HG03066 (cell line): ENCODE measurements around the gene APOBEC3C.
"Not testable (repeated sequence)": the region's sequence is repeated elsewhere in the genome, so short reads cannot be mapped to it uniquely, and the experiment has no call there.

Experiments
- ATAC-seq: cut with Tn5 transposase; IDR thresholded peaks from one replicate; pipeline ENCODE4 v1.9.1; 2021; ENCODE audit warnings: low read depth; ENCODE audit not compliant: unreplicated experiment

Gene APOBEC3C

GRCh38 chr22:39020021-39020651 lies 6.1 kb downstream of the APOBEC3C start:
- not testable (repeated sequence) for ATAC-seq

- ATAC-seq = no peak
These were observed 7.6 kb downstream of the APOBEC3C start for GRCh38 chr22:39021552-39022250.

GRCh38 chr22:39024519-39025308 lies 10.7 kb downstream of the APOBEC3C start:
- no peak for ATAC-seq

- no peak for ATAC-seq
These were observed 12.6 kb downstream of the APOBEC3C start for GRCh38 chr22:39026509-39027150.

- ATAC-seq = no peak
These were observed 13.7 kb downstream of the APOBEC3C start for GRCh38 chr22:39027717-39028116.

- no peak for ATAC-seq
These were observed 14.2 kb downstream of the APOBEC3C start for GRCh38 chr22:39028281-39028680.

GRCh38 chr22:39029227-39029626 lies 15.2 kb downstream of the APOBEC3C start:
- ATAC-seq = no peak

GRCh38 chr22:39030705-39031104 lies 16.6 kb downstream of the APOBEC3C start:
- no peak for ATAC-seq

GRCh38 chr22:39031434-39032295 lies 17.6 kb downstream of the APOBEC3C start:
- ATAC-seq = not testable (repeated sequence)

- not testable (repeated sequence) for ATAC-seq
These were observed 23.0 kb downstream of the APOBEC3C start for GRCh38 chr22:39037071-39037470.

- ATAC-seq = no peak
These were observed 25.5 kb downstream of the APOBEC3C start for GRCh38 chr22:39039306-39040126.

GRCh38 chr22:39040155-39040537 lies 26.1 kb downstream of the APOBEC3C start:
- ATAC-seq = peak; percentile 9

GRCh38 chr22:39040538-39041296 lies 26.7 kb downstream of the APOBEC3C start, which contains the start of gene APOBEC3F:
TSS of gene APOBEC3F (plus strand) at chr22:39040864. CDS start at chr22:39040961, 97 bp downstream.
- peak; percentile 84 for ATAC-seq

- no peak for ATAC-seq
These were observed 27.9 kb downstream of the APOBEC3C start for GRCh38 chr22:39041908-39042307.

GRCh38 chr22:39043063-39043462 lies 29.0 kb downstream of the APOBEC3C start:
- not testable (repeated sequence) for ATAC-seq

GRCh38 chr22:39045136-39045535 lies 31.1 kb downstream of the APOBEC3C start:
- not testable (repeated sequence) for ATAC-seq

GRCh38 chr22:39049486-39049885 lies 35.4 kb downstream of the APOBEC3C start:
- ATAC-seq = not testable (repeated sequence)

GRCh38 chr22:39051844-39052495 lies 37.9 kb downstream of the APOBEC3C start:
- not testable (repeated sequence) for ATAC-seq
